GM19351 (cell line): ENCODE results near the gene ZNF398.

Source experiments
- ATAC-seq: cut with Tn5 transposase; IDR thresholded peaks from one replicate; pipeline ENCODE4 v1.9.1; 2021; ENCODE audit warnings: mild to moderate bottlenecking, moderate library complexity; ENCODE audit not compliant: unreplicated experiment

ZNF398 gene

DNA sequence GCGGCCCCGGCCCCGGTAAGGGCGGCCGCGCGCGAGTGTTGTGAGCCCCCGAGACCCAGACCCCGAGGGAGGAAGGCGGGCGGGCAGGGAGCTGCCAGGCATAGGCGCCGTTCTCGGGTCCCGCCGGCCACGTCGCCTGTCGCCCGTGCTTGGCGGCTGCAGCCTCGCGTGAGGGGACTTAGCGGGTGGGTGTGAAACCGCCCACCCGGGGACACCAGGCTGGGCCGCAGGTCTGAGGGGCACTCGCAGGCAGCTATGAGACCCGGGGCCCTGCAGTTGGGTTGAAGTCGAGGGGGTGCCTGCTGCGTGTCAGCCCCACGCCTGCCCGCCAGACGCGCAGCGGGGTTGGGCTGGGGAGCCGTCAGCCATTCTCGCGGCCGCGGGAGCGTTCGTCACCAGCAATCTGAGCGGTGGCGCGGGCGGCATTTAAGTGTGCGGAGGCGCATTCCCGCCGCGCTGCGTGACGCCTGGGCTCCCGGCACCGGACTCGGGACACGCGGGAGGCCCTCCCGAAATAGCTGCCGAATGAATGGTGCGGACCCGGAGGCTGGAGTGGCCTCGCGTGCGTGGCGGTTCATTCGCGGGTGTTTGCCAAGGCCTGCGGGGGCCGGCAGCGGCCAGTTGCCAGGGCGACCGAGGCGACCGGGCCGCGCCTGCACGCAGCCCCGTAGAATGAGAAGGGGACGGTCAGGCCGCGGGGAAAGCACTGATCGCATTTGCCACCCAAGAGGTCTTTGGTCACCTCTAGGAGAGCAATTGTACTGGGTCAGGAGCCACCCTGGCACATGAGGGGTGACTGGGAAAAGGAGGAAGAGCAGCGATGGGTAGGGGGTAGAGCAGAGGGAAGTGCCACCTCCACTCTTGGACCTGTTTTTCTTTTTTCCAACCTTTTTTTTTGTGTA, 750 bp downstream of the ZNF398 start:
- peak; percentile 29 for ATAC-seq

DNA sequence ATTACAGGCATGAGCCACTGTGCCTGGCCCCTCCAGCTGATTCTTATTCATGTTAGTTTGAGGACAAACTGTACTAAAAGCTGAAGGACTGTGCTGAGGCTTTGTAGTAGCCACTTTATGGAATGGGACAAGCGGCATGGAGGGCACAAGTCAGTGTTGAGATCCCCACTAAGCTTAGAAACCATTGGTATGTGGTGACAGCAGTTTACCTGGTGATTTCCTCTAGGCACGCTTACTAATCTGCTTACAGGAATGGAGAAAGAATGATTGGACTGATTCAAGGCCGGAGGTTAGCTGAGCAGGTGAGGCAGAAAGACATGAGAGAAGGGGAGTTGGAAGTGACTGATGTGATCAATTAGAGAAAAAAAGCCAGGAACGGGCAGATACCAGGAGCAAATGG, 3.7 kb downstream of the ZNF398 start:
- no peak for ATAC-seq

DNA sequence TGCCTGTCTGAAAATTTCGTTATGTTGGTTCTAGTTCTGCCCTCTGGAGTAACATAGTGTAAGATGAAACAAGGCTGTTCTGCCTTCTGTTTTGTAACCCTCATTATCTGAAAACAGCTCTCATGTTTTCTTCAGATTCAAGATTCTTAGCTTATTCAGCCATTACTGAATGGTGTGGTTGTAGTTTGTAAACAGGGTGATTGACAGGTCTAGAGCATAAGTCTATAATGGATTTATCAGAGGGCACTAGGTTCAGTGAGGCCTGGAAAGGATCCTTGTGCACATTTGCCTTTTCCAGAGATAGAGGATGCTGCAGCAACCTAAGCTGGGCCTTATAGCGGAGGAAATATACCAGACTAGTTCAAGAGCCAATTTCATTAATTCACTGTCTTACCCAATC, 6.1 kb downstream of the ZNF398 start:
- no peak for ATAC-seq

DNA sequence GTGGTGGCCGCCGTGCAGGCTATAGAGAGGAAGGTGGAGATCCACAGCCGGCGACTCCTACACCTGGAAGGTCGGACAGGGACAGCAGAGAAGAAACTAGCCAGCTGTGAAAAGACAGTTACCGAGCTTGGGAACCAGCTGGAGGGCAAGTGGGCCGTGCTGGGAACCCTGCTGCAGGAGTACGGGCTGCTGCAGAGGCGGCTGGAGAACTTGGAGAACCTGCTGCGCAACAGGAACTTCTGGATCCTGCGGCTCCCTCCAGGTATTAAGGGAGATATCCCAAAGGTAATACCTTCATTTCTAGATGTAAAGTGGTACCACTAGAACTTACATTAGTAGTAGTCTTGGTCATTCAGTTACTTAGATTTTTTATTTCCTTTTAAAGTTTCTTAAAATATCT, 6.8 kb downstream of the ZNF398 start:
- no peak for ATAC-seq

DNA sequence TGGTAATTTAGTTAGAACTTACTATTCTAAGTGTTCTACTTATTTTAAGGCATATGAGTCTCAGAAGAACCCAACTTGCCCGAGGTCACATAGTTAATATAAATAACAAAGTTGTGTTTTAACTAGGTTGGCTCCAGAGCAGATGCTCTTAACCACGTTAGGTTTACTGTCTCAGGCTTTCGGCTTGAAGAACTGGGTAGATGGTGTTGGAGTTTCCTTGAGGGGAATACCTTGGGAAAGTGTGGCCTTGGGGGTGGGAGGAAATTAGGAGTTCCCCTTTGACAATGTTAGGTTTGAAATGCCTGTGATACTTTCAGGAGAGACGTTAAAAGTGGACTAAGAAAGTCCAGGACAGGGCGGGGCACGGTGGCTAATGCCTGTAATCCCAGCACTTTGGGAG, 9.6 kb downstream of the ZNF398 start:
- no peak for ATAC-seq

DNA sequence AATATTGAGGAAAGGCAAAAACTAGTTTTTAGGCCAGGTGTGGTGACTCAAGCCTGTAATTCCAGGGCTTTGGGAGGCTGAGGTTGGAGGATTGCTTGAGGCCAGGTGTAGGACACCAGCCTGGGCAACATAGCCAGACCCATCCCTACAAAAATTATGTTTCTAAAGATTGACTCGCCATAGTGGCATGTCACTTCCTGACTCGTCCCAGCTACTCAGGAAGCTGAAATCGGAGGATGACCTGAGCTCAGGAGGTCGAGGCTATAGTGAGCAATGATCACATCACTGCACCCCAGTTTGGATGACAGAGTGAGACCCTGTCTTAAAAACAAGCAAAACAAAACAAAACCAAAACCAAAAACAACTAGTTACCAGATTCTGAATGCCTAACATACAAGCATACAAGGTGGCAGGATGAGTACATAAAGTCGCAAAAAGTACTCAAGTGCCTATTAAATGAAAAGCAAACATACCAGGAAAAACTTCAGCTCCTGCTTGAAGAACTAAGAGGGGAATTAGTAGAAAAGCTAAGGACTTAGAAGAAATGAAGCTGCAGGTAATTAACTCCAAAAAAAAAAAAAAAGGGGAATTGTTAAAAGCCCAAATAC, 14.1 kb downstream of the ZNF398 start:
- no peak for ATAC-seq

DNA sequence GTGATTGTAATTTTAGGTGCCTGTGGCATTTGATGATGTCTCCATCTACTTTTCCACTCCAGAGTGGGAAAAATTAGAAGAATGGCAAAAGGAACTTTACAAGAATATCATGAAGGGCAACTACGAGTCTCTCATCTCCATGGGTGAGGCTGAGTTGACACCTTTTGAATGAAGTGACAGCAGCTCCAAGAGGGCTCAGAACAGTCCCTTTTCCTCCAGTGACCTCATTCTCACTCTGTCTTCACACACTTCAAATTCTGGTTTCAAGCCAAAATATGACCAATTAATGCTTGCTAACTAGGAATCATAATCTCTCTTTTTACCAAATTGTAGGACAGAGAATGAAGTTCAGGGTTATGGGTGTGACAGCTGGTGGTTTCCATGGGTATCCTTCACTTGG, 18.9 kb downstream of the ZNF398 start:
- ATAC-seq: no peak

DNA sequence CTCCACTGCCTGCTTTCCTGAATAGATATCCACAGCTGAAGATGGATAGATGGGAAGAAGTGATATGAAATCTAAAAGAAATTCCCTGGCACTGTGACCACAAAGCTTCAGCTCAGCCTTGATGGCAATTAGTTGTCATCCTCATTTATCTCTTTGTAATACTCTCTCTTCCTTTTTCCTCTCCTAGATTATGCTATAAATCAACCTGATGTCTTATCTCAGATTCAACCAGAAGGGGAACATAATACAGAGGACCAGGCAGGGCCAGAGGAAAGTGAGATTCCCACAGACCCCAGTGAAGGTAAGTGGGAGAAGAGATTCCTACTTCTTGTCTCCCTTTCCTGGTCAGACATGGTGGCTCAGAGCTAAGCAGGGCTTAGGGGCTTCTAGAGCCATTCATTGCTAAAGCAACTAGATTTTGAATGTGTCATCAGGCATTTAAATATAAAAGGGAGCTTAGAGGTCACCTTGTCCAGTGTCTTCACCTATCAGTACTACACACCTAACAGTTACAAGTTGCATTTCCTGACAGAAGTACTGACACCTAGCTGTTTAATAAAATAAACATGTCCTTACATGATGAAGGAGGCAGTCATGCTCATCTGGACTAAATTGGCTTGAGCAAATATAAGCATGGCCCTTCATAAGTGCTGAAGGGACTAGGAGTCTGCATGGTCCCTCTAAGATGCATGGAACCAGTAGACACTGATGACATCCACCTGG, 19.5 kb downstream of the ZNF398 start:
- no peak for ATAC-seq

DNA sequence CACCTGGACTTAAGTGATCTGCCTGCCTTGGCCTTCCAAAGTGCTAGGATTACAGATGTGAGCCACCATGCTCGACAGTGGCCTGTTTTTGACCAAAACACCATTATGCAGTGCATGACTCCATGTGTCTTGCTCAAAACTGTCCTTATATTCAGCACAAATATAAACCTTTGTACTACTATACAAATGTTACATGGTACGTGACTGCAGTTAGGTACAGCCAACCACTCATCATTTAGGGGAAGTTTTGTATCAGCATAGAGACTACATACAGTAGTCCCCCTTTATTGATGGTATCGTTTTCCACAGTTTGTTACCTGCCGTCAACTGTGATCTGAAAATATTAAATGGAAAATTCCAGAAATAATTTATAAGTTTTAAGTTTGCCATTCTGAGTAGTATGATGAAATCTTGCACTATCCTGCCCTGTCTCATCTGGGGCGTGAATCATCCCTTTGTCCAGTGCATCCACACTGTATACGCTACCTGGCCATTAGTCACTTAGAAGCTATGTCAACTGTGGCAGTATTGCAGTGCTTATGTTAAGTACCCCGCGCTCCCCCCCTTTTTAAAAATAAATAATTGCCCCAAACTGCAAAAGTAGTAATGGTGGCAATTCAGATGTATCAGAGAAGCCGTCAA, 24.8 kb downstream of the ZNF398 start:
- ATAC-seq: no peak

DNA sequence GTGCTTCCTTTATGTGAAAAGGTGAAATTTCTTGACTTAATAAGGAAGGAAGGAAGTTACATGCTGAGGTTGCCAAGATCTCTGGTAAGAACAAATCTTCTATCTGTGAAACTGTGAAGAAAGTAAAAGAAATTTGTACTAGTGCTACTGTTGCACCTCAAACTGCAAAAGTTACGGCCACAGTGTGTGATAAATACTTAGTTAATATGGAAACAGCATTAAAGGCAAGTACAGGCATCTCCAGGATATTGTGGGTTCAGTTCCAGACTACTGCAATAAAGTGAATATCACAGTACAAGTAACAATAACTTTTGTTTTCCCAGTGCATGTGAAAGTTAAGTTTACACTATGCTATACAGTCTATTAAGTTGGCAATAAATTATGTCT, 25.3 kb downstream of the ZNF398 start:
- ATAC-seq: no peak

DNA sequence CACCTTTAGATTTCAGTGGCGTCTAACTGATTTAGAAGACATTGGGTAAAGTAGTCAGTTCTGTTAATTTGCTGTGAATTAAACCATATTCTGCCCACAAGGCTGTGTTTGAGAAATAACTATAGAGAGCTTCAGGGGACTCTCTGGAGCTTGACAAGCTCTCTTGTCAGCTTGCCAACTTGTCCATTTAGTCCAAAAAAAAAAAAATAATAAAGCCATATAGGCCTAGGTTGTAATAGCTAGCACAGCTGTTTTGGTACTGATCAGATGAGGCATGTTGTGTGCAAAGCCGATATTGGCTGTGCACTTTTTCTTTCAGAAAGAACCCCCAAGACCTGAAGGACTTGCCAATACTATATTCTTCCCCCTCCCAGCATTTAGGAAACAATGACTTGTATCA, 27.9 kb downstream of the ZNF398 start:
- ATAC-seq: no peak

DNA sequence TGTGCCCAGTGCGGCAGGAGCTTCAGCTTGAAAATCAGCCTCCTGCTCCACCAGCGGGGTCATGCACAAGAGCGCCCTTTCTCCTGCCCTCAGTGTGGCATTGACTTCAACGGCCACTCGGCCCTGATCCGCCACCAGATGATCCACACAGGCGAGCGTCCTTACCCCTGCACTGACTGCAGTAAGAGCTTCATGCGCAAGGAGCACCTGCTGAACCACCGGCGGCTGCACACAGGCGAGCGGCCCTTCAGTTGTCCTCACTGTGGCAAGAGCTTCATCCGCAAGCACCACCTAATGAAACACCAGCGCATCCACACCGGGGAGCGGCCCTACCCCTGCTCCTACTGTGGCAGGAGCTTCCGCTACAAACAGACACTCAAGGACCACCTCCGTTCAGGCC, 32.0 kb downstream of the ZNF398 start:
- no peak for ATAC-seq

DNA sequence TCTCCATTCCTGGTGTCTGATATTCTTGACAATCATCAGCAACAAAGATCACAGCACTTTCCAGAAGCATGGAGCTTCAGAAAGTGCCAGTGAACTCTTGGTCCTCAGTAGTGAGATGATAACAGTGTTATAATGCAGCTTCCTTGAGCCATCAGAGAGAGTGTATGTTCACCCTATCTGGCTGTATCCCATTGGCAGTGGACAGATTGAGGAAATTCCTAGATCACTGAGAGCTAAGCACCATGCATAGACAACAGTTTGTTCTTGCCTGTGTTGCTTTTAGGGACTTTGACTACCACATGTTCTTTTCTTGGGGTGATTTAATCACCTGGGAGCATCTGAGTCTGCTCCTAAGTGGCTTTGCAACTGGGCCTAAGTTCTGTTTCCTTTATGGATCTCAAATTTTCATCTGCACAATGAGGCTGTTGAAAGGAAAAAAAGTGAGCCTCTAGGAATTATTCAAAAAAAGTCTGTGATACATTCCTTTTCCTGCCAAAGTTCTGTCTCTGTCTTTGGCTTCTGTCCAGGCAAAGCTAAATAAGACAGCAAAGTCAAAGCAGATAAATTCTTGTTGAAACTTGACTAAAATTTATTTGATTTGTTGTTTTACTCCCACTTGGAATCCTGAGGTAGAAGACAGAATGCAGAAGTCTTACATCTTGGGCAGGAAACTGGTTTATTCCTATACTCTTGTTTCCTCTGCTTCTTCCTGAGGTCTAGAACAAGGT, 33.6 kb downstream of the ZNF398 start:
- no peak for ATAC-seq

DNA sequence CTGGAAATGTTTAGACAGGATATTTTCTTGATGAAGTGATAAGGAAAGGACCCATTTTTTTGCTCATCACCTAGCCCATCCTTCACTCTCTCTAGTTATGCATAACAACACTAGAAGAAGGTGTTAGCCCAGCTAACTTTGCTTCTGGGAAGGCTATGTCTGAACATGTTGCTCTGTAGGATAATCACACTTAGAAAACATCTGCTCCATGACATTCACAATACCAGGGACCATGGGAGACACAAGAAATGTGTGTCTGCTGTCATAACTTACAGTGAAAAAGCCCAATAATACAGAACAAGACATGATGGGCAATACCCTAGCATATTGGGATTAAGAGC, 34.2 kb downstream of the ZNF398 start:
- ATAC-seq: no peak

DNA sequence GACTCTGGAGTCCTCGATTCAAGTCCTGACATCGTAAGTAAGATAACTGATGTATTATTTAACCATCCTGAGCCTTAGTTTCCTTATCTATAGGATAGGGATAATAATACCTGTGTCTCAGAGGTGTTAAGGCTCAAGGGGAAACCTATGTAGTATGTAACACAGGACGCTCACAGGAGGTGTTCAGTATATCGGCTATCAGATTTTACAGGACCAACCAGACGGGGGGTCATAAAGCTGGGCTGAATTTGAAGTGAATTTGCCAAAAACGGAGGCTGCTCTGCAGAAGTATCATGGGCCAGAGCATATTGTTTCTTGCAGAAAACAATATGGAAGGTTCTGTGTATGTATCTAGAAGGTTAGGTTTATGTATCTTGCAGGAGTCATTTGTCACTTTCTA, 37.0 kb downstream of the ZNF398 start:
- ATAC-seq: no peak

DNA sequence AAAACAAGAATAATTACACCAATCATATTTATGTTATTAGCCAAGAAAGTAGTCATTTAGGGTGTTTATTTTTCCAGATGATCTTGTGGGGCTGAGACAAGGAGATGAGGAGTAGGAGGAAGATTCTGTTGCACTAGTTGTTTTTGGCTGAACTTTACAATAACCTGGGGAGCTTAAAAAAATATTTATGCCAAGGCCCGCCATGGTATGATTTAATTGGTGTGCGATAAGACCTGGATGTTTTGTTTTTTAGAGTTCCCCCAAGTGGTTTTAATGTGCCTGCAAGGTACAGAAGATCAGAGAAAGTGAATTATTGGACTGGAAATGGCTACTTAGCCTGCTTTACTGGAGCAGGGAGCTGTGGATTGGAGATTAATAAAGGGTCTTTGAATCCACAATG, 41.0 kb downstream of the ZNF398 start:
- no peak for ATAC-seq

DNA sequence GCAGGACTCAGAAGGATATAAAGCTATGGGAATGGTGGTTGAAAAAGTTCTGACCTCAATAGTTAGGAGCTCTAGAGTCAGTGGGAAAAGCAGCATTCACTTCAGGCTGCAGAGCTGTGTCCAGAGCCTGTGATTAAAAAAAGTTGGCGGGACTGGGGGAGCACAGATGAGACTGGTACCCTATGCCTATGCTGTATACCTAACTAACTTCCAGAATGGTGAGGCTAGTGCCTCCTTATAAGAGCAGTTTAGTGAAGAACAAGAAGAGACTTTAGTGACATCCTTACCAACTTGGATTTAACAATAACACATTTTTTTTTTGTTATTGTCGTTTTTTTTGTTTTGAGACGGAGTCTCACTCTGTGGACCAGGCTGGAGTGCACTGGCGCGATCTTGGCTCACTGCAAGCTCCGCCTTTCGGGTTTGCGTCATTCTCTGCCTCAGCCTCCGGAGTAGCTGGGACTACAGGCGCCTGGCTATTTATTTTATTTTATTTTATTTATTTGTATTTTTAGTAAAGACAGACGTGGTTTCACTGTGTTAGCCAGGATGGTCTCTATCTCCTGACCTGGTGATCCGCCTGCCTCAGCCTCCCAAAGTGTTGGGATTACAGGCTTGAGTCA, 41.5 kb downstream of the ZNF398 start:
- ATAC-seq: no peak

DNA sequence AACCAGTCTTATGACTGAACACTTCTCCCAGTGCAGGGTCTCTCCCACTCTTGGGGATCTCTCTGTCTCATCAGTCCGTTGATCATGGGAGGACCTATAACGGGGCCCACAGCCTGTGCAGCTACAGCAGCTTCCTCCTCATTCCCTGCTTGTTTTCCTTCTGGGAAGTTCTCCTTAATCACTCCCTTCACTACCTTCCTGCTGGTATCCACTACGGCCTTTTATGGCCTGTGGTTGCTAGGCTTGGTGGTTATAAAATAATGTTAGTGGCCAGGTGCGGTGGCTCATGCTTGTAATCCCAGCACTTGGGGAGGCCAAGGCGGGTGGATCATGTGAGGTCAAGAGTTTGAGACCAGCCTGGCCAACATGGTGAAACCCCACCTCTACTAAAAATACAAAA, 44.6 kb downstream of the ZNF398 start:
- ATAC-seq: no peak

DNA sequence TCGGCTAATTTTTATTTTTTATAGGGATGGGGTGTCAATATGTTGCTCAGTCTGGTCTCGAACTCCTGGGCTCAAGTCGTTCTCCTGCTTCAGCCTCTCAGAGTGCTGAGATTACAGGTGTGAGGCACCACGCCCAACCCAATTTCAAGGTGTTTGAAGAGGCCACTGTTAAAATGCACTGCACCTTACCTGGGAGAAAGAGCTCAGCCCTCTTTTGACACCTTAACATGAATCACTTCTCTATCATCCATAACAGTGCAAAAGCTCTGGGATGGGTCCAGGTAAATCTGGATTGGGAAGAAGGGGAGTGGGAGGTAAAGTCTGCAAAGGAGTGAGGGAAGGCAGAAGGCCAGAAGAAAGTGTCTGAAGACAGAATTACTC, 47.5 kb downstream of the ZNF398 start:
- ATAC-seq: no peak
